ENCODE measurements around the gene HOXC4. TPM values are rescaled to one million over a fixed set of nuclear protein-coding genes. Genes with fewer than 3 reads are reported as not detected.

HOXC4 gene
- total RNA-seq, 1 experiment from 2014 or later: not detected

DNA sequence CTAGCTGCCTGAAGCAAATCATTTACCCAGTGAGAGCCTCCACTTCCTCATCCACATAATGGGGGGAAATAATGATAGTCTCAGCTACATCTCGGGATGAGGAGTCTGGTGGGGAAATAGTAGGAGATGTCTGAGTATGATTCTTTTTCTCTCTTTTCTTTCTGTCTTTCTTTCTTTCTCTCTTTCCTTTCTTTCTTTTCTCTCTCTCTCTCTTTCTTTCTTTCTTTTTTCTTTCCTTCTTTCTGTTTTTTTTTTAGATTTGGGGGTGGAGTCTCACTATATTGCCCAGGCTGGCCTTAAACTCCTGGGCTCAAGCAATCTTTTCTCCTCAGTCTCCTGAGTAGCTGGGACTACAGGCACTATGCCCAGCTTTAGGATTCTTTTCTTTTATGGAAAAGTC, 12.8 kb downstream of the HOXC4 start:
- Histone ChIP-seq H3K79me1 (ENCODE audit: insufficient read depth, low read depth, low read length, poor library complexity, severe bottlenecking) (no peaks in the 10 kb centered on the region), H3K9me3 (ENCODE audit: control insufficient read depth, low read depth, low read length) (no peaks in the 10 kb centered on the region), H2AFZ (ENCODE audit: low read length) (no peak overlapping the region), H3K27me3 (ENCODE audit: insufficient read depth, low read length) (peaks cover 44% of the 10 kb centered on the region; the same call in 1 of the 2 replicates), H2BK120ac (ENCODE audit: low read depth, low read length, poor library complexity, severe bottlenecking) (no peak overlapping the region), H2BK12ac (ENCODE audit: insufficient read length, low read depth, low read length) (no peak overlapping the region), H2BK15ac (ENCODE audit: low read depth, low read length) (no peak overlapping the region), H3K4ac (ENCODE audit: low read depth, low read length) (no peak overlapping the region), H3K18ac (ENCODE audit: insufficient read length, low read depth, low read length) (no peak overlapping the region), H4K91ac (ENCODE audit: insufficient read length, low read depth, low read length) (no peak overlapping the region), H3K23me2 (ENCODE audit: insufficient read length, low read depth, low read length, poor library complexity, severe bottlenecking) (no peaks in the 10 kb centered on the region), H3K9ac (ENCODE audit: extremely low read depth, insufficient read length, low read length) (no peak overlapping the region), H4K8ac (replicated peaks; ENCODE audit: insufficient read length, low read depth, low read length) (no peak overlapping the region), H3T11ph (ENCODE audit: low read length) (no peak overlapping the region), H3K14ac (ENCODE audit: insufficient read depth, low read length) (no peak overlapping the region), H3K27ac (ENCODE audit: insufficient read length, low read depth, low read length) (no peak overlapping the region), H3K4me1 (ENCODE audit: insufficient read depth, low read length) (peaks cover 4% of the 10 kb centered on the region; the same call in 1 of the 2 replicates), H2AK5ac (ENCODE audit: insufficient read length, low read length) (no peak overlapping the region), H3K4me2 (ENCODE audit: insufficient read depth, insufficient read length, low read length) (no peak overlapping the region), H2BK20ac (ENCODE audit: low read depth, low read length, poor library complexity, severe bottlenecking) (no peak overlapping the region), H4K20me1 (ENCODE audit: control insufficient read depth, insufficient read depth, insufficient read length) (no peaks in the 10 kb centered on the region), H4K5ac (ENCODE audit: insufficient read length, low read depth, low read length) (no peak overlapping the region), H3K79me2 (ENCODE audit: insufficient read depth, low read length) (no peaks in the 10 kb centered on the region), H3K56ac (ENCODE audit: insufficient read length, low read depth, low read length) (no peak overlapping the region), H3K23ac (ENCODE audit: insufficient read length, low read depth, low read length) (no peak overlapping the region), H2BK5ac (ENCODE audit: insufficient read length, low read length) (no peak overlapping the region)
- Mint-ChIP-seq H3K4me3 (no peak overlapping the region), H3K27me3 (ENCODE audit: low read depth) (peaks cover 92% of the 10 kb centered on the region), H3K27ac (no peak overlapping the region), H3K36me3 (ENCODE audit: insufficient read depth in 1 of 3, low read depth in 3 of 3) (no peaks in the 10 kb centered on the region), H3K4me1 (peaks cover 0 to 9% of the 10 kb centered on the region in 2 experiments; a peak in 2 of 4 replicates), H3K9me3 (no peaks in the 10 kb centered on the region)
- no CpG with 5 or more reads among the region's 1 CpG for WGBS (ENCODE audit: extremely low coverage, insufficient read length, low lambda C conversion rate)
- no peak for TF ChIP-seq CTCF (conservative IDR thresholded peaks at IDR 0.05)
- no peak for DNase-seq

Data from H9 (cell line).